SU-DHL-6 (cell line): Measurements from ENCODE around the gene LRP1B.

Experiments used
- CTCF ChIP-seq: fragments of 200-600 bp; sonication (generic); IDR thresholded peaks from one replicate; pipeline ENCODE4 v1.5.1; 2017; ENCODE audit warnings: antibody characterized with exemption, mild to moderate bottlenecking, low read length, moderate library complexity; ENCODE audit not compliant: insufficient read depth, poor library complexity, severe bottlenecking
- EZH2phosphoT487 ChIP-seq: fragments of 200-600 bp; sonication (generic), shearing (Covaris generic); conservative IDR thresholded peaks from 2 replicates; pipeline ENCODE4 v1.6.1; 2018; ENCODE audit warnings: mild to moderate bottlenecking, antibody characterized with exemption, low read length, moderate library complexity, mixed read lengths

- TF ChIP-seq CTCF (no peak), EZH2phosphoT487 (no peak)
Observed at GRCh38 chr2:141582213-141582612, 548.6 kb downstream of the LRP1B start.
